ENCODE results near the gene PLD1. TPM values are rescaled to one million over a fixed set of nuclear protein-coding genes. Genes with fewer than 3 reads are reported as not detected.
A peak's percentile ranks its signal among the peaks of the same experiment; 100 is the strongest.

Gene PLD1
- total RNA-seq, 4 donors from 2014 or later: 52.1 to 88.3 (median 77.4) TPM

DNA sequence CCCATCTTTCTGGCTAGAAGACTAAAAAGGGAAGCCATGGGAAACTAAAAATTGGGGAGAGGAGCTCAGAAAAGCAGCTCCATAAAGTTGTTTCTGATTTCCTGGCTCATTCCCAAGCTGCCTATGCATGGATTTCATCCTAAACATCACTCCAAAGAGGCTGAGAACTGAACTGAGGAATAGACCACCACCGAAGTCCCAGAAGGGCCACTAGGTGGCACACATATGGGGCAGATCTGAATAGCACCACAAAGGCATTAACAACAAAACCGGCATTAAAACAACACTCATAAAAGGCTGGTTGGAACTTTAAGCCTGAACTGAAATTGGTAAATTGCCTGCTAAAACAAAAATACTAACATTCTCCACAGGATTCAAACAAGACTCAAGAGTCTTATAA, 106.3 kb downstream of the PLD1 start:
- Histone ChIP-seq H3K36me3 (peaks cover 0 to 14% (median 2%) of the 10 kb centered on the region in 4 donors), H3K27me3 (no peaks in the 10 kb centered on the region), H3K27ac (no peak overlapping the region), H3K4me3 (no peak overlapping the region), H3K4me1 (no peaks in the 10 kb centered on the region), H3K9me3 (peaks cover 4% of the 10 kb centered on the region in 2 donors)
- no peak for TF ChIP-seq POLR2AphosphoS5 (IDR thresholded peaks at IDR 0.05)
- TF ChIP-seq, protein P1, sequence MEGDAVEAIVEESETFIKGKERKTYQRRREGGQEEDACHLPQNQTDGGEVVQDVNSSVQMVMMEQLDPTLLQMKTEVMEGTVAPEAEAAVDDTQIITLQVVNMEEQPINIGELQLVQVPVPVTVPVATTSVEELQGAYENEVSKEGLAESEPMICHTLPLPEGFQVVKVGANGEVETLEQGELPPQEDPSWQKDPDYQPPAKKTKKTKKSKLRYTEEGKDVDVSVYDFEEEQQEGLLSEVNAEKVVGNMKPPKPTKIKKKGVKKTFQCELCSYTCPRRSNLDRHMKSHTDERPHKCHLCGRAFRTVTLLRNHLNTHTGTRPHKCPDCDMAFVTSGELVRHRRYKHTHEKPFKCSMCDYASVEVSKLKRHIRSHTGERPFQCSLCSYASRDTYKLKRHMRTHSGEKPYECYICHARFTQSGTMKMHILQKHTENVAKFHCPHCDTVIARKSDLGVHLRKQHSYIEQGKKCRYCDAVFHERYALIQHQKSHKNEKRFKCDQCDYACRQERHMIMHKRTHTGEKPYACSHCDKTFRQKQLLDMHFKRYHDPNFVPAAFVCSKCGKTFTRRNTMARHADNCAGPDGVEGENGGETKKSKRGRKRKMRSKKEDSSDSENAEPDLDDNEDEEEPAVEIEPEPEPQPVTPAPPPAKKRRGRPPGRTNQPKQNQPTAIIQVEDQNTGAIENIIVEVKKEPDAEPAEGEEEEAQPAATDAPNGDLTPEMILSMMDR (IDR thresholded peaks at IDR 0.05): peak in 4 of 5 experiments; percentile 28 to 42 (median 40)
- intact Hi-C loops (cut with DNase I; ENCODE audit: low total_unique reads): no loop called here
- WGBS, 2 donors (ENCODE audit: low coverage in 1 of 2): 0 to 11% methylated on average over 1 to 2 of the region's 2 CpGs
- peak; percentile 30 for DNase-seq
- in situ Hi-C loops (cut with MboI; ENCODE audit: low pct_ligation_motif_present in 1 of 4, low pct_unique_long_range_greater_than_20kb in 1 of 4, low sequenced_read_pairs in 3 of 4): no loop called here

DNA sequence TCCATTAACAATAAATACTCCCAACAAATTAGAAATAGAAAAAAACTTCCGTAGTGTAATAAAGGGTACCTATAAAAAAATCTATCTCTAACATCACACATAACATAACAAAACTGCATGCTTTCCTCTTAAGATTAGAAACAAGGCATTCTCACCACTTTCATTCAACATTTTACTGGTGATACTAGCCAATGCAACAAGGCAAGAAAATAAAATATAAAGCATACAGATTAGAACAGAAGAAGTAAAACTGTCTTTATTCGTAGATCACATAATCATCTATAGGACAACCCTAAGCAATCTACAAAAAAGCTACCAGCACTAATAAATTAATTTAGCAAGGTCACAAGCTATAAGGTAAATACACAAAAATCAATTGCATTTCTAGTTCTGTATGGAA, 107.1 kb downstream of the PLD1 start:
- Histone ChIP-seq H3K36me3 (peaks cover 0 to 13% (median 2%) of the 10 kb centered on the region in 4 donors), H3K27me3 (no peaks in the 10 kb centered on the region), H3K4me3 (no peak overlapping the region), H3K27ac (no peak overlapping the region), H3K4me1 (no peaks in the 10 kb centered on the region), H3K9me3 (peaks cover 4% of the 10 kb centered on the region in 2 donors)
- WGBS, 2 donors (ENCODE audit: low coverage in 1 of 2): 92 to 97% methylated on average over 2 of the region's 2 CpGs
- TF ChIP-seq POLR2AphosphoS5 (IDR thresholded peaks at IDR 0.05) (no peak), POLR2A (IDR thresholded peaks at IDR 0.05) (no peak)
- no peak for DNase-seq
- in situ Hi-C loops (cut with MboI; ENCODE audit: low pct_ligation_motif_present in 1 of 4, low pct_unique_long_range_greater_than_20kb in 1 of 4, low sequenced_read_pairs in 3 of 4) (no loop called here), intact Hi-C loops (cut with DNase I; ENCODE audit: low total_unique reads) (no loop called here)

DNA sequence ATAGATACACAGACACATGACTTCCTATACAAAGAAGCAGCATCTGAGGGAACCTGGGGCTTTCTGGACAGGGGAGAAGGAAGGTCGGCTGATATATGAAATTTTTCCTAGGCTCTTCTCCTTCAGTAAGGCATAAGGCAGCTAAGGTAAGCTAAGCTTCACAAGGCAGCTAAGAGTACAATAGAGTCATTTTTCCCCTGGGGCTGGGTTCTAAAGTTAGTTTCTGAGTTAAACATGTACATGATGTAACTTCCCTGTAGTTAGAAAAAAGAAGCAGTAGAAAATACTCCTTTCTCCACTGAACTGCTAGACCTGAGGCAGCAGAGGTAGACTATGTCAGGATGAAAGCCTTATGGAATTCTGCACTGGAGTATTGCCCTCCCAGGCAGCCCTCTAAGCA, 109.6 kb downstream of the PLD1 start:
- intact Hi-C loops (cut with DNase I; ENCODE audit: low total_unique reads) (no loop called here), in situ Hi-C loops (cut with MboI; ENCODE audit: low pct_ligation_motif_present in 1 of 4, low pct_unique_long_range_greater_than_20kb in 1 of 4, low sequenced_read_pairs in 3 of 4) (no loop called here)
- TF ChIP-seq, protein P1 (IDR thresholded peaks at IDR 0.05): no peak
- TF ChIP-seq POLR2A (IDR thresholded peaks at IDR 0.05) (no peak), EP300 (IDR thresholded peaks at IDR 0.05; ENCODE audit: low read depth) (no peak), POLR2AphosphoS5 (IDR thresholded peaks at IDR 0.05) (no peak)
- Histone ChIP-seq H3K4me3 (no peak overlapping the region), H3K27me3 (no peaks in the 10 kb centered on the region), H3K9me3 (peaks cover 4% of the 10 kb centered on the region in 2 donors), H3K4me1 (peaks cover 0 to 13% (median 6%) of the 10 kb centered on the region in 4 donors), H3K36me3 (peaks cover 0 to 19% (median 2%) of the 10 kb centered on the region in 4 donors), H3K27ac (no peak overlapping the region)
- 80 to 96% methylated on average over 1 of the region's 1 CpG for WGBS, 2 donors (ENCODE audit: low coverage in 1 of 2)
- no peak for DNase-seq

- Histone ChIP-seq H3K9me3 (peaks cover 4% of the 10 kb centered on the region in 2 donors), H3K4me1 (peaks cover 0 to 18% (median 10%) of the 10 kb centered on the region in 4 donors), H3K27me3 (no peaks in the 10 kb centered on the region), H3K4me3 (no peak overlapping the region), H3K36me3 (peaks cover 0 to 19% (median 2%) of the 10 kb centered on the region in 4 donors), H3K27ac (no peak overlapping the region)
- TF ChIP-seq POLR2AphosphoS5 (IDR thresholded peaks at IDR 0.05): no peak
- no peak for TF ChIP-seq POLR2A (IDR thresholded peaks at IDR 0.05)
- no peak for TF ChIP-seq EP300 (IDR thresholded peaks at IDR 0.05; ENCODE audit: low read depth)
- TF ChIP-seq, protein P1 (IDR thresholded peaks at IDR 0.05): no peak
- 79 to 100% methylated on average over 1 to 2 of the region's 2 CpGs for WGBS, 2 donors (ENCODE audit: low coverage in 1 of 2)
- intact Hi-C loops (cut with DNase I; ENCODE audit: low total_unique reads): no loop called here
- in situ Hi-C loops (cut with MboI; ENCODE audit: low pct_ligation_motif_present in 1 of 4, low pct_unique_long_range_greater_than_20kb in 1 of 4, low sequenced_read_pairs in 3 of 4): no loop called here
- DNase-seq: no peak
These were observed 110.1 kb downstream of the PLD1 start for GRCh38 chr3:171700157-171700556.

GRCh38 chr3:171699601-171700000, 110.7 kb downstream of the PLD1 start:
- Histone ChIP-seq H3K27ac (no peak overlapping the region), H3K4me1 (peaks cover 0 to 23% (median 12%) of the 10 kb centered on the region in 4 donors), H3K36me3 (peaks cover 0 to 19% (median 2%) of the 10 kb centered on the region in 4 donors), H3K9me3 (peaks cover 4% of the 10 kb centered on the region in 2 donors), H3K4me3 (no peak overlapping the region), H3K27me3 (no peaks in the 10 kb centered on the region)
- no peak for DNase-seq
- TF ChIP-seq POLR2AphosphoS5 (IDR thresholded peaks at IDR 0.05) (no peak), POLR2A (IDR thresholded peaks at IDR 0.05) (no peak), EP300 (IDR thresholded peaks at IDR 0.05; ENCODE audit: low read depth) (no peak)
- TF ChIP-seq, protein P1 (IDR thresholded peaks at IDR 0.05): no peak
- WGBS, 2 donors (ENCODE audit: low coverage in 1 of 2): 63 to 74% methylated on average over 5 of the region's 5 CpGs
- in situ Hi-C loops (cut with MboI; ENCODE audit: low pct_ligation_motif_present in 1 of 4, low pct_unique_long_range_greater_than_20kb in 1 of 4, low sequenced_read_pairs in 3 of 4): no loop called here
- intact Hi-C loops (cut with DNase I; ENCODE audit: low total_unique reads): no loop called here

All from transverse colon (tissue), 4 donors.